ENCODE results near the gene PRL. TPM values are rescaled to one million over a fixed set of nuclear protein-coding genes. Genes with fewer than 3 reads are reported as not detected.

The PRL gene
- total RNA-seq, 1 donor from 2014 or later = not detected

GRCh38 chr6:22302838-22303237, 6.0 kb upstream of the PRL start:
- no peak overlapping the region for H3K4me3 Mint-ChIP-seq (ENCODE audit: unreplicated experiment)
- H3K9me3 Mint-ChIP-seq (ENCODE audit: unreplicated experiment) = no peaks in the 10 kb centered on the region
- no peak for TF ChIP-seq CTCF (IDR thresholded peaks at IDR 0.05; ENCODE audit: insufficient read depth, low read depth, low read length)
- TF ChIP-seq EZH2 (IDR thresholded peaks at IDR 0.05; ENCODE audit: insufficient read depth, low read length) = no peak
- Histone ChIP-seq H3K4me2 (ENCODE audit: low read length) (no peak overlapping the region), H3K27ac (ENCODE audit: low read depth, low read length) (no peak overlapping the region), H4K20me1 (ENCODE audit: insufficient read depth, low read length) (no peaks in the 10 kb centered on the region), H3K27me3 (ENCODE audit: insufficient read depth, low read length) (no peaks in the 10 kb centered on the region), H3K4me3 (ENCODE audit: insufficient read depth, low read depth, low read length) (no peak overlapping the region), H3K36me3 (ENCODE audit: insufficient read depth, low read length) (no peaks in the 10 kb centered on the region), H3K4me1 (ENCODE audit: insufficient read depth, low read length) (no peaks in the 10 kb centered on the region), H3K9me3 (ENCODE audit: insufficient read depth, low read depth, low read length) (no peaks in the 10 kb centered on the region), H2AFZ (ENCODE audit: low read depth, low read length) (no peak overlapping the region), H3K9ac (ENCODE audit: low read length) (no peak overlapping the region), H3K79me2 (ENCODE audit: insufficient read depth, low read length) (no peaks in the 10 kb centered on the region)
- FAIRE-seq (no peak), DNase-seq (ENCODE audit: low read depth) (no peak)
- H3K27ac Mint-ChIP-seq (ENCODE audit: unreplicated experiment) = no peak overlapping the region
- no peaks in the 10 kb centered on the region for H3K36me3 Mint-ChIP-seq (ENCODE audit: low read depth, unreplicated experiment)
- no peaks in the 10 kb centered on the region for H3K27me3 Mint-ChIP-seq (ENCODE audit: low read depth, unreplicated experiment)
- H3K4me1 Mint-ChIP-seq (ENCODE audit: low read depth, unreplicated experiment) = peaks cover 5% of the 10 kb centered on the region

- H3K4me3 ChIP-seq (ENCODE audit: insufficient read depth, low read depth, low read length) = no peak overlapping the region
- H3K9me3 ChIP-seq (ENCODE audit: insufficient read depth, low read depth, low read length) = no peaks in the 10 kb centered on the region
- no peaks in the 10 kb centered on the region for H3K79me2 ChIP-seq (ENCODE audit: insufficient read depth, low read length)
- H3K36me3 Mint-ChIP-seq (ENCODE audit: low read depth, unreplicated experiment) = no peaks in the 10 kb centered on the region
- H3K27me3 Mint-ChIP-seq (ENCODE audit: low read depth, unreplicated experiment) = no peaks in the 10 kb centered on the region
- no peak overlapping the region for H3K4me2 ChIP-seq (ENCODE audit: low read length)
- H3K9me3 Mint-ChIP-seq (ENCODE audit: unreplicated experiment) = no peaks in the 10 kb centered on the region
- no peak for TF ChIP-seq EZH2 (IDR thresholded peaks at IDR 0.05; ENCODE audit: insufficient read depth, low read length)
- no peak for TF ChIP-seq CTCF (IDR thresholded peaks at IDR 0.05; ENCODE audit: insufficient read depth, low read depth, low read length)
- no peak for FAIRE-seq
- no peak overlapping the region for H3K4me3 Mint-ChIP-seq (ENCODE audit: unreplicated experiment)
- no peak overlapping the region for H2AFZ ChIP-seq (ENCODE audit: low read depth, low read length)
- no peaks in the 10 kb centered on the region for H4K20me1 ChIP-seq (ENCODE audit: insufficient read depth, low read length)
- H3K4me1 ChIP-seq (ENCODE audit: insufficient read depth, low read length) = no peaks in the 10 kb centered on the region
- H3K27me3 ChIP-seq (ENCODE audit: insufficient read depth, low read length) = no peaks in the 10 kb centered on the region
- DNase-seq (ENCODE audit: low read depth) = no peak
- peaks cover 5% of the 10 kb centered on the region for H3K4me1 Mint-ChIP-seq (ENCODE audit: low read depth, unreplicated experiment)
- H3K27ac Mint-ChIP-seq (ENCODE audit: unreplicated experiment) = no peak overlapping the region
- H3K9ac ChIP-seq (ENCODE audit: low read length) = no peak overlapping the region
- H3K27ac ChIP-seq (ENCODE audit: low read depth, low read length) = no peak overlapping the region
- no peaks in the 10 kb centered on the region for H3K36me3 ChIP-seq (ENCODE audit: insufficient read depth, low read length)
Observed at GRCh38 chr6:22300273-22300998, 3.6 kb upstream of the PRL start.

GRCh38 chr6:22298475-22298890, 1.6 kb upstream of the PRL start:
- H3K4me3 ChIP-seq (ENCODE audit: insufficient read depth, low read depth, low read length) = no peak overlapping the region
- H3K4me1 Mint-ChIP-seq (ENCODE audit: low read depth, unreplicated experiment) = peaks cover 5% of the 10 kb centered on the region
- H3K36me3 Mint-ChIP-seq (ENCODE audit: low read depth, unreplicated experiment) = no peaks in the 10 kb centered on the region
- no peak overlapping the region for H3K9ac ChIP-seq (ENCODE audit: low read length)
- DNase-seq (ENCODE audit: low read depth) = peak; percentile 32
- no peak overlapping the region for H3K4me3 Mint-ChIP-seq (ENCODE audit: unreplicated experiment)
- TF ChIP-seq EZH2 (IDR thresholded peaks at IDR 0.05; ENCODE audit: insufficient read depth, low read length) = no peak
- no peak for TF ChIP-seq CTCF (IDR thresholded peaks at IDR 0.05; ENCODE audit: insufficient read depth, low read depth, low read length)
- no peaks in the 10 kb centered on the region for H3K4me1 ChIP-seq (ENCODE audit: insufficient read depth, low read length)
- no peak overlapping the region for H2AFZ ChIP-seq (ENCODE audit: low read depth, low read length)
- no peaks in the 10 kb centered on the region for H3K36me3 ChIP-seq (ENCODE audit: insufficient read depth, low read length)
- no peaks in the 10 kb centered on the region for H3K79me2 ChIP-seq (ENCODE audit: insufficient read depth, low read length)
- no peak overlapping the region for H3K4me2 ChIP-seq (ENCODE audit: low read length)
- no peaks in the 10 kb centered on the region for H3K9me3 ChIP-seq (ENCODE audit: insufficient read depth, low read depth, low read length)
- no peaks in the 10 kb centered on the region for H3K27me3 Mint-ChIP-seq (ENCODE audit: low read depth, unreplicated experiment)
- H3K9me3 Mint-ChIP-seq (ENCODE audit: unreplicated experiment) = no peaks in the 10 kb centered on the region
- no peaks in the 10 kb centered on the region for H3K27me3 ChIP-seq (ENCODE audit: insufficient read depth, low read length)
- H3K27ac Mint-ChIP-seq (ENCODE audit: unreplicated experiment) = no peak overlapping the region
- H3K27ac ChIP-seq (ENCODE audit: low read depth, low read length) = no peak overlapping the region
- no peak for FAIRE-seq
- no peaks in the 10 kb centered on the region for H4K20me1 ChIP-seq (ENCODE audit: insufficient read depth, low read length)

Data from astrocyte (in vitro differentiated cells and primary cell).